Measurements from ENCODE around the gene ZNF585A.
"Not testable (repeated sequence)": the region's sequence is repeated elsewhere in the genome, so short reads cannot be mapped to it uniquely, and the experiment has no call there.

The ZNF585A gene
- 2.4 to 7.3 reads per million in 2 donors for total RNA-seq

GRCh38 chr19:37172368-37173366 lies at the start of gene ZNF585A:
TSS of gene ZNF585A (minus strand) at chr19:37172695. CDS start at chr19:37169910, 2,785 bp downstream.
- DNase-seq: peak; percentile 82

GRCh38 chr19:37221136-37221535 lies 48.6 kb upstream of the ZNF585A start:
- DNase-seq: no peak

- no peak for DNase-seq
Measured at GRCh38 chr19:37220383-37220782, 47.9 kb upstream of the ZNF585A start.

GRCh38 chr19:37218592-37218935 lies 46.1 kb upstream of the ZNF585A start:
- no peak for DNase-seq

- peak; percentile 66 for DNase-seq
Measured at GRCh38 chr19:37217775-37218591, 45.5 kb upstream of the ZNF585A start, which contains the start of gene ZNF383. TSS of gene ZNF383 (plus strand) at chr19:37218214. CDS start at chr19:37230454, 12,240 bp downstream.

- no peak for DNase-seq
Measured at GRCh38 chr19:37217480-37217774, 44.9 kb upstream of the ZNF585A start.

GRCh38 chr19:37197768-37198167 lies 25.3 kb upstream of the ZNF585A start:
- no peak for DNase-seq

- not testable (repeated sequence) for DNase-seq
Measured at GRCh38 chr19:37197115-37197514, 24.6 kb upstream of the ZNF585A start.

GRCh38 chr19:37195248-37195647 lies 22.8 kb upstream of the ZNF585A start:
- DNase-seq: not testable (repeated sequence)

- not testable (repeated sequence) for DNase-seq
Measured at GRCh38 chr19:37186071-37186470, 13.6 kb upstream of the ZNF585A start.

GRCh38 chr19:37165635-37166034 lies 6.9 kb downstream of the ZNF585A start:
- no peak for DNase-seq

GRCh38 chr19:37160153-37160552 lies 12.3 kb downstream of the ZNF585A start:
- DNase-seq: no peak

GRCh38 chr19:37148214-37148613 lies 24.3 kb downstream of the ZNF585A start:
- DNase-seq: no peak

- DNase-seq: no peak
Measured at GRCh38 chr19:37136111-37136510, 36.4 kb downstream of the ZNF585A start.

- DNase-seq: no peak
Measured at GRCh38 chr19:37128821-37129177, 43.7 kb downstream of the ZNF585A start.

GRCh38 chr19:37127999-37128820 lies 44.3 kb downstream of the ZNF585A start:
- no peak for DNase-seq

GRCh38 chr19:37122093-37122492 lies 50.4 kb downstream of the ZNF585A start:
- not testable (repeated sequence) for DNase-seq

GRCh38 chr19:37114001-37114400 lies 58.5 kb downstream of the ZNF585A start:
- DNase-seq: no peak

GRCh38 chr19:37111753-37112152 lies 60.7 kb downstream of the ZNF585A start:
- DNase-seq: not testable (repeated sequence)

- not testable (repeated sequence) for DNase-seq
Measured at GRCh38 chr19:37104135-37104534, 68.4 kb downstream of the ZNF585A start.

GRCh38 chr19:37098570-37098969 lies 73.9 kb downstream of the ZNF585A start:
- DNase-seq: no peak

GRCh38 chr19:37095859-37096258 lies 76.6 kb downstream of the ZNF585A start:
- DNase-seq: no peak

Measured in T-helper 9 cell (primary cell).